A673 (cell line): Measurements from ENCODE around the gene SPEF2. TPM values are rescaled to one million over a fixed set of nuclear protein-coding genes. Genes with fewer than 3 reads are reported as not detected.

ENCODE experiments used
- BruUV-seq: library from RNA; stranded (reverse); fragments of 400-500 nt; replicated peaks from 2 replicates; lab custom pipeline; 2021; lab: Mats Ljungman, UMichigan
- CTCF ChIA-PET: fragments of 300-600 bp; sonication (Branson Sonifier 250); formaldehyde crosslinking; loops from one replicate; lab custom pipeline; 2022; ENCODE audit warnings: antibody characterized with exemption; lab: Charles Lee
- POLR2A ChIA-PET: fragments of 300-600 bp; sonication (Branson Sonifier 250); formaldehyde crosslinking; loops from one replicate; lab custom pipeline; 2022; ENCODE audit warnings: antibody characterized with exemption; ENCODE audit not compliant: low non-redundant PET; lab: Charles Lee
- DNase-seq: peaks from one replicate; pipeline ENCODE4 v3.0.0-alpha.2; 2015; ENCODE audit warnings: low spot score
- H3K27ac ChIP-seq: fragments of 200-600 bp; sonication (generic); 2 replicates; pipeline ENCODE4 v1.5.1; 2016; ENCODE audit warnings: mixed run types, low read depth, mild to moderate bottlenecking, mixed read lengths, antibody characterized with exemption, low read length; ENCODE audit not compliant: poor library complexity, severe bottlenecking
- H3K27me3 ChIP-seq: fragments of 200-600 bp; sonication (generic); replicated peaks from 2 replicates; pipeline ENCODE4 v1.6.1; 2017; ENCODE audit warnings: mixed run types, low read depth, mild to moderate bottlenecking, mixed read lengths, antibody characterized with exemption, low read length; ENCODE audit not compliant: insufficient read depth, poor library complexity
- H3K36me3 ChIP-seq: fragments of 200-600 bp; sonication (generic); 2 replicates; pipeline ENCODE4 v1.6.1; 2016; ENCODE audit warnings: mixed run types, mild to moderate bottlenecking, mixed read lengths, antibody characterized with exemption, low read length; ENCODE audit not compliant: insufficient read depth, poor library complexity, severe bottlenecking
- H3K4me1 ChIP-seq: fragments of 200-600 bp; sonication (generic); 2 replicates; pipeline ENCODE4 v1.6.1; 2017; ENCODE audit warnings: mixed run types, mild to moderate bottlenecking, mixed read lengths, antibody characterized with exemption, low read length; ENCODE audit not compliant: insufficient read depth, poor library complexity, severe bottlenecking
- H3K4me3 ChIP-seq: fragments of 200-600 bp; sonication (generic); 2 replicates; pipeline ENCODE4 v1.5.1; 2016; ENCODE audit warnings: low read depth, mixed run types, mild to moderate bottlenecking, mixed read lengths, low read length; ENCODE audit not compliant: poor library complexity, severe bottlenecking
- H3K9me3 ChIP-seq: fragments of 200-600 bp; sonication (generic); 2 replicates; pipeline ENCODE4 v1.6.1; 2016; ENCODE audit warnings: mixed run types, low read depth, mild to moderate bottlenecking, mixed read lengths, antibody characterized with exemption, low read length; ENCODE audit not compliant: poor library complexity, severe bottlenecking
- CTCF ChIP-seq: fragments of 300-800, 200-600 bp; sonication (generic); conservative IDR thresholded peaks from 2 replicates; pipeline ENCODE4 v1.5.1; 2017; ENCODE audit warnings: low read depth, mild to moderate bottlenecking, antibody characterized with exemption, low read length, moderate library complexity, mixed read lengths
- EZH2 ChIP-seq: fragments of 200-600 bp; sonication (generic); IDR thresholded peaks from 2 replicates; pipeline ENCODE4 v1.6.1; 2017; ENCODE audit warnings: borderline replicate concordance, low read depth, mild to moderate bottlenecking, mixed read lengths, antibody characterized with exemption, low read length; ENCODE audit not compliant: poor library complexity, severe bottlenecking
- intact Hi-C: fragments of 100-400 bp; cut with micrococcal nuclease; formaldehyde crosslinking; loops from one replicate; pipeline ENCODE4 v1.10.0; 2022; ENCODE audit not compliant: unreplicated experiment
- total RNA-seq: library from RNA; stranded (reverse); gene quantifications from 2 replicates; pipeline ENCODE4 v1.2.3, GENCODE V29; 2021

Gene SPEF2
- total RNA-seq, 1 experiment from 2014 or later, result 1.5 TPM

DNA sequence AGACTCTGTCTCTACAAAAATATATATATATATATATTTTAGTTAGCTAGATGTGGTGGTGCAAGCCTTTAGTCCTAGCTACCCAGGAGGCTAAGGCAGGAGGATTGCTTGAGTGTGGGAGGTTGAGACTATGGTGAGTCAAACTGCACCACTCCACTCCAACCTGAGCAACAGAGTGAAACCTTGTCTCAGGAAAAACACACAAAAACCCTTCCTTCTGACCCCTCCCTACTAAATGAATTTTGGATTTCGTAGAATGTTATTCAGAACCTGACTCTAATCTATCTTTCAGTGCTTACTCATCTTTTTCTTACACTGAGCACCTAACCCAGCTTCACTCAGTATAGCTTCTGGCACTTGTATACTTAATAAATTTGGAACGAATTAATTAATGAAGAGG, 203.8 kb downstream of the SPEF2 start:
- Histone ChIP-seq H3K27ac (no peak overlapping the region), H3K27me3 (no peaks in the 10 kb centered on the region), H3K9me3 (no peaks in the 10 kb centered on the region), H3K4me3 (no peak overlapping the region), H3K36me3 (no peaks in the 10 kb centered on the region), H3K4me1 (no peaks in the 10 kb centered on the region)
- intact Hi-C loops, result no loop called here
- no peak for DNase-seq
- no peak for TF ChIP-seq CTCF
- no peak for TF ChIP-seq EZH2
- BruUV-seq, result no TSS peak
- POLR2A ChIA-PET, result no interaction called here
- CTCF ChIA-PET, result no interaction called here

GRCh38 chr5:35822511-35822910, 204.8 kb downstream of the SPEF2 start:
- Histone ChIP-seq H3K27ac (no peak overlapping the region), H3K27me3 (no peaks in the 10 kb centered on the region), H3K36me3 (no peaks in the 10 kb centered on the region), H3K4me1 (no peaks in the 10 kb centered on the region), H3K4me3 (no peak overlapping the region), H3K9me3 (no peaks in the 10 kb centered on the region)
- TF ChIP-seq CTCF (no peak), EZH2 (no peak)
- intact Hi-C loops, result no loop called here
- ChIA-PET CTCF (interaction anchor here (0.7 kb wide), 1 partner anchor 104 kb away, joined by 3 read pairs; no protein-coding TSS in a partner anchor), POLR2A (no interaction called here)
- DNase-seq, result no peak
- BruUV-seq, result no TSS peak

DNA sequence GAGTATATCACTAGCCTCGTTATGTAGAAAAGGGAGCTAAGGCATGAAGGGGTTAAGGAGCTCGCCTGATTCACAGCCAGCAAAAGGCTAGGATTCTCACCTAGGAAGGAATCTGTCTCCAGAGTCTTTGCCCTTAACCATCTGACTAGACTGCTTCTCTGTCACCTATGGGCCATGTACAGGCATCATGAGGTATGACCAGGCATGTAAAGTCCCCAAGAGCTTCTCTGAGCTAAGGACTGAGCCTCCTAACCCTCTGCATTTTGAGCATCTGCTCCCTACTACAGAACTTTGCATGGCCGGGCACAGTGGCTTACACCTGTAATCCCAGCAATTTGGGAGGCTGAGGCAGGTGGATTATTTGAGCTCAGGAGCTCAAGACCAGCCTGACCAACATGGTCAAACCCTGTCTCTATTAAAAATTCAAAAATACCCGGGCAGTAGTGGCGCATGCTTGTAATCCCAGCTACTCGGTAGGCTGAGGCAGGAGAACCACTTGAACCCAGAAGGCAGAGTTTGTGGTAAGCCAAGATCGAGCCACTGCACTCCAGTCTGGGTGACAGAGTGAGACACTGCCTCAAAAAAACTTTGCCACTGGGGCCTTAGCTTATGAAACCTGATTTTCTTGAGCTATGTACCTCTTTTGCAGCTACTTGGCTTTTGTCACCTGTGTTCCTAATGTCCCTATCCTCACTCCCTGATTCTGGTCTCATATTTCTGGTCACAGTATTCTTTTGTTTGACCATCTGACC, 205.9 kb downstream of the SPEF2 start:
- CTCF ChIA-PET, result no interaction called here
- intact Hi-C loops, result no loop called here
- Histone ChIP-seq H3K36me3 (no peaks in the 10 kb centered on the region), H3K4me1 (no peaks in the 10 kb centered on the region), H3K27ac (no peak overlapping the region), H3K9me3 (no peaks in the 10 kb centered on the region), H3K4me3 (no peak overlapping the region), H3K27me3 (no peaks in the 10 kb centered on the region)
- TF ChIP-seq EZH2 (no peak), CTCF (no peak)
- no TSS peak for BruUV-seq
- POLR2A ChIA-PET, result no interaction called here
- no peak for DNase-seq
